Ramos (cell line): Measurements from ENCODE around the gene CCDC198.

Experiments used
- in situ Hi-C: fragments of 300-500 bp; cut with MboI; formaldehyde crosslinking; loops from one replicate; pipeline ENCODE4 v1.14.3; 2022; ENCODE audit warnings: low sequenced_read_pairs; ENCODE audit not compliant: unreplicated experiment

CCDC198 gene

DNA sequence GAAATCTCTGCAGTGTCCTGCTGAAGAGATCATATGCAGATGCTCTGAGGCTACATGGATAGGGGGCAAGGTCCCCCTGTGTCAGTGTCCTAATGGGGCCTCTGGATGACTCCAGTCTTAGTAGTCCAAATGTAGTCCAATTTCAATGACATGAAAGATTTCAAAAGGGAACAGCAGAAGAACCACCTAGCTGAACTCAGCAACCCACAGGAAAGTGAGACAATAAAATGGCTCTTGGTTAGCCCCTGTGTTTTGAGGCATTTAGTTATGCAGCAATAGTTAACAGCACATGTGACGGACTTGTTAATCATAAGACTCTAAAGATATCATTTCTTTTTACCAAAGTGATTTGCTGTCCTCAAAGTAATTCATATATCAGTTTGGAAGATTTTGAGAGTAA lies 22.7 kb downstream of the CCDC198 start:
- in situ Hi-C loops, result no loop called here

DNA sequence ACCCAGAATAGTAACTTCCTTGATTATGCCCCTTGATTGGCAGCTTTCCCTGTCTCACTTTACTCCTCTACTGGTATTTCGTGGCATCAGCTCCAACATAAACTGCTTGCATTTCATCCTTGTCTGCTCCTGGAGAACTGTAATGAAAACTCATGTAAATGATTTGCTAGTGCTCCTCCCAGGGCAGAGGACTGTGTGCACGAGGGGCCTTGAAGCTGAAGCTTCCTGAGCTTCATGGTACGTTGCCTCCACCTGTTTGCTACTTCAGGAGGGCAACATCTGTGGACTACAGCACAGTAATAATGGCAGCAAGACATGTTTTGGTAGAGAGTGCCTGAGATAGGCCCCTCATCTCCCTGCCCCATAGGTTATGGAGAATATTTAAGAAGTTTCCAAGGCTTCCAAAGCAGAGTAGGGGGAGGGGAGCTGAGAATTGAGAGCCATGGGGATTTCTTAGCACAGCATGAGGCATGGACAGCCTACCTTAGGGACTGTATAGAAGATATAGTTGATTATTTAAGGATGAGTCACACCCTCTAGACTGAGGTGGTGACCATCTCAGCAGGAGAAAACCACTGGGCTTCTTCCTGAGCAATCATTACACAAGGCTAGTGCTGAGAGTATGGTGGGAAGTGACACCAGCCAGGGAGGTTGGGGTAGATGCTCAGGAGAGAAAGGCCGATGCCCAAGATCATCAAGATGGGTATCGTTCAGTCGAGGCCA lies 29.5 kb downstream of the CCDC198 start:
- in situ Hi-C loops, result no loop called here

DNA sequence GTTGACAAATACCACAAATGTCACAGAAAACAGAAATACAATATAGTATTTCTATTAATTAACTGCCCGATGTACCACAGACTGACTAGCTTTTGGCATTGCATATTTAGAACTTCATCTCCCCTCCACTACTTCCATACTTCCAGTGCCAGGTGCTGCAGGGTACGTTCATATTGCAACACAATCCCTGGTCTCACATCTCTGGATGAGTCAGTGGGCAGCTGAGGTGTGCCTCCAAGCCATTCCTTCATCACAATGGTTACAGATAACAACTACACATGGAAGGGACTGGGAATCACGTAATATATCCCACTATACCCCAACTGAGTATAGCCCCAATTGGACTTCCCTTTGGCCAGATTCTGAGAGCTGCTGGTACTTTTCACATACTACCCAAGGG lies 31.1 kb downstream of the CCDC198 start:
- in situ Hi-C loops, result no loop called here

DNA sequence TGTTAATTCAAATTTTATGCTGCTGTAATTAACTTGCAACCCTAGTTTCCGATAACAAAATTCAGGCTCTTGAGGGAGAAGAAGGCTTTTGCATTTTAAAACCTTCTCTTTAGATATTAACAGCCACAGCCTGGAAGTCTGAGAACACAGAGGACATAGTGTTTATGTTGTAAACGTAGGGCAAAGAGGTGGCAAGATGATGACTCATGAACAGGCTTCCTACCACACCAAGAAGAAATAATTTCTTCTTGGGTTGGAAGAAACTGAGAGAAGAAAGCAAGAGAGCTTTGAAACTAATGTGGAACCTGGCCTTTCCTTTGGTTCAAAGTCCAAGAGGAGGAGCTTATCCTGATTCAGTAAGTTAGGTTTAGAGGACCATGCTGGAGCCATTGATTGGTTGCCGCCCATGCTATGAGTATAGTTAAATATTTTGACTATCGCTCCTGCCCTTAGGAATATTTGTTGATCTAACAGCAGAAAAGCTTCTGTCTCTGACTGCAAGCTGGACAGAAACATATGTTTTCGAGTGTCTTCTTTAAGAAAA lies 31.8 kb downstream of the CCDC198 start:
- in situ Hi-C loops, result no loop called here

DNA sequence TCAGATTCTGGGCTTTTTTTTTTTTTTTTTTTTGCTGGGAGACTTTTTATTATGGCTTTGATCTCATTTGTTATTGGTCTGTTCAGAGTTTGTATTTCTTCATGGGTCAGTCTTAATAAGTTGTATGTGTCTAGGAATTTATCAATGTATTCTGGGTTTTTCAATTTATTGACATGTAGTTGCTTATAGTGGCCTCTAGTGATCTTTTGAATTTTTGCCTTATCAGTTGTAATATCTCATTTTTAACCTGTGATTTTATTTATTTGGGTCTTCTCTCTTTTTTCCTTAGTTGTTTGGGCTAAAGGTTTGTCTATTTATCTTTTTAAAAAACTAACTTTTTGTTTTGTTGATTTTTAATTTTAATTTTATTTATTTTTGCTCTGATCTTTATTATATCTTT lies 57.7 kb downstream of the CCDC198 start:
- in situ Hi-C loops, result no loop called here

DNA sequence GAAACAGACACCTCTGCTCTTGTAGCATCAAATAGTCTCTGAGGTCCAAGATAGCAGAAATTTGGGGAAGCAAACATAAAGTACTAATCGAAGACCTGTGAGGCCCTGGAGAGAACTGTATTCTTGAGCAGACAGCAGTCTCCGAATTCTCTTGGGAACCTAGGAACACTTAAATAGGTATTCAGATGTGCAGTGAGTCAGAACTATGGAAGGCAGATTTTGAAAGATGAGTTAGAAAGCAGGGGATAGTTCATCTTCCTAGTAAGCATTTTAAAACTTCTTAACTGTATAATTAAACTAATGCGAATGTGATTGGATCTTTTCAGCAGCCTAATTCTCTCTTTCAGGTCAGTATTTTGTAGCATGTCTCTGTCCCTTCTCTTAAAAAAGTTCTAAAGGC lies 72.7 kb downstream of the CCDC198 start:
- in situ Hi-C loops, result no loop called here

DNA sequence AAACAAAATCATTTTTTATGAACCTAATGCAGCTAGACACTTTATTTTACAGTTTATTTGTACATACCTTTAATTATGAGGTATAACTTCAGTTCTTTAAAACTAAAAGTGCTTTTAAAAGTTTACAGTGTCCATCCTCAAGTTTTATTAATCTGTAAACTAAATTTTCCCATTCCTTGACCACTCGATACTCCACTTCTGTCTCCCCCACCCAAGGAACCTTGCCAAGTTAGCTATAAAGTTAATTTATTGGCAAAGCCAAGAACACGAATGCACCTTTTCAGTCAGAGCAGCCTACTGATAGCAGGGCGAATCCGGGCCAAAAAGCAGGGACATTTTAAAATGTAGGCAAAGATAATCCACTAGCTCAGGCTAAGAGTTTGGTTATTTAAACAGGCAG lies 73.6 kb downstream of the CCDC198 start:
- in situ Hi-C loops, result no loop called here
